SK-N-SH treated with all-trans-retinoic acid at 6 μM for 48 hours (cell line): ENCODE data around the gene GSE1.

ENCODE experiments used
- ATAC-seq: fragments of 200-7000 bp; cut with Tn5 transposase; 3 replicates; pipeline ENCODE4 v1.9.1; 2020; ENCODE audit warnings: mild to moderate bottlenecking, moderate library complexity
- ARNTL ChIP-seq: fragments of 450-650 bp; formaldehyde crosslinking; IDR thresholded peaks from 2 replicates; pipeline ENCODE4 v1.5.0; 2020; ENCODE audit warnings: low read depth, mild to moderate bottlenecking, moderate library complexity, borderline replicate concordance
- BACH2 ChIP-seq: fragments of 250-450 bp; sonication (Bioruptor Pico); IDR thresholded peaks from 2 replicates; pipeline ENCODE4 v1.9.0; 2021; ENCODE audit warnings: mild to moderate bottlenecking, borderline replicate concordance
- CREB5 ChIP-seq: fragments of 250-450 bp; sonication (Bioruptor Pico); IDR thresholded peaks from 2 replicates; pipeline ENCODE4 v1.5.1; 2020; ENCODE audit warnings: low read depth, mild to moderate bottlenecking, moderate library complexity
- CSDC2 ChIP-seq: fragments of 250-450 bp; sonication (Bioruptor Pico); IDR thresholded peaks from 2 replicates; pipeline ENCODE4 v1.5.0; 2020; ENCODE audit warnings: mild to moderate bottlenecking, moderate library complexity
- CSRNP3 ChIP-seq: fragments of 250-450 bp; sonication (Bioruptor Pico); IDR thresholded peaks from 2 replicates; pipeline ENCODE4 v1.5.1; 2021; ENCODE audit warnings: mild to moderate bottlenecking, moderate library complexity
- ESRRG ChIP-seq: fragments of 250-450 bp; sonication (Bioruptor Pico); IDR thresholded peaks from 2 replicates; pipeline ENCODE4 v1.6.1; 2021; ENCODE audit warnings: mild to moderate bottlenecking
- GLIS3 ChIP-seq: fragments of 250-450 bp; sonication (Bioruptor Pico); IDR thresholded peaks from 2 replicates; pipeline ENCODE4 v1.5.0; 2020; ENCODE audit warnings: mild to moderate bottlenecking, moderate library complexity
- ISL1 ChIP-seq: fragments of 250-450 bp; sonication (Bioruptor Pico); IDR thresholded peaks from 2 replicates; pipeline ENCODE4 v2.1.2; 2022; ENCODE audit warnings: mild to moderate bottlenecking, moderate library complexity
- OSR1 ChIP-seq: fragments of 250-450 bp; sonication (Bioruptor Pico); IDR thresholded peaks from 2 replicates; pipeline ENCODE4 v1.8.0; 2022; ENCODE audit warnings: moderate library complexity, mild to moderate bottlenecking, inconsistent platforms
- PATZ1 ChIP-seq: fragments of 250-450 bp; sonication (Bioruptor Pico); IDR thresholded peaks from 2 replicates; pipeline ENCODE4 v1.8.0; 2020; ENCODE audit warnings: mild to moderate bottlenecking, moderate library complexity, borderline replicate concordance
- POU6F1 ChIP-seq: fragments of 250-450 bp; sonication (Bioruptor Pico); IDR thresholded peaks from 2 replicates; pipeline ENCODE4 v1.8.0; 2021; ENCODE audit warnings: low read depth, mild to moderate bottlenecking, moderate library complexity, borderline replicate concordance
- PPARA ChIP-seq: fragments of 250-450 bp; sonication (Bioruptor Pico); IDR thresholded peaks from 2 replicates; pipeline ENCODE4 v1.5.0; 2020; ENCODE audit warnings: mild to moderate bottlenecking, borderline replicate concordance
- RARB ChIP-seq: fragments of 250-450 bp; sonication (Bioruptor Pico); IDR thresholded peaks from 2 replicates; pipeline ENCODE4 v1.8.0; 2021; ENCODE audit warnings: mild to moderate bottlenecking, moderate library complexity
- SNAI2 ChIP-seq: fragments of 250-450 bp; sonication (Bioruptor Pico); IDR thresholded peaks from 2 replicates; pipeline ENCODE4 v1.5.0; 2020; ENCODE audit warnings: mild to moderate bottlenecking, moderate library complexity
- TCF4 ChIP-seq: fragments of 250-450 bp; sonication (Bioruptor Pico); IDR thresholded peaks from 2 replicates; pipeline ENCODE4 v1.8.0; 2021; ENCODE audit warnings: mild to moderate bottlenecking, moderate library complexity, borderline replicate concordance
- TOX ChIP-seq: fragments of 250-450 bp; sonication (Bioruptor Pico); IDR thresholded peaks from 2 replicates; pipeline ENCODE4 v1.8.0; 2021; ENCODE audit warnings: mild to moderate bottlenecking, moderate library complexity, borderline replicate concordance
- TSHZ2 ChIP-seq: fragments of 250-450 bp; sonication (Bioruptor Pico); IDR thresholded peaks from 2 replicates; pipeline ENCODE4 v1.5.0; 2020; ENCODE audit warnings: mild to moderate bottlenecking, moderate library complexity
- ZC3H10 ChIP-seq: fragments of 250-450 bp; sonication (Bioruptor Pico); IDR thresholded peaks from 2 replicates; pipeline ENCODE4 v1.5.1; 2021; ENCODE audit warnings: mild to moderate bottlenecking, moderate library complexity
- ZFP3 ChIP-seq: fragments of 250-450 bp; sonication (Bioruptor Pico); IDR thresholded peaks from 2 replicates; pipeline ENCODE4 v1.5.0; 2020; ENCODE audit warnings: mild to moderate bottlenecking, moderate library complexity
- ZFP30 ChIP-seq: fragments of 450-650 bp; formaldehyde crosslinking; IDR thresholded peaks from 2 replicates; pipeline ENCODE4 v1.5.0; 2022; ENCODE audit warnings: mild to moderate bottlenecking, moderate library complexity
- ZNF565 ChIP-seq: fragments of 450-650 bp; formaldehyde crosslinking; conservative IDR thresholded peaks from 2 replicates; pipeline ENCODE4 v1.5.0; 2020; ENCODE audit warnings: low read depth, mild to moderate bottlenecking, moderate library complexity
- ZNF70 ChIP-seq: fragments of 450-650 bp; formaldehyde crosslinking; IDR thresholded peaks from 2 replicates; pipeline ENCODE4 v1.5.0; 2020; ENCODE audit warnings: mild to moderate bottlenecking, moderate library complexity
- ZNF8 ChIP-seq: fragments of 450-650 bp; formaldehyde crosslinking; IDR thresholded peaks from 2 replicates; pipeline ENCODE4 v1.5.0; 2020; ENCODE audit warnings: mild to moderate bottlenecking, moderate library complexity

GSE1 gene

GRCh38 chr16:85715169-85716021 lies 102.3 kb downstream of the GSE1 start:
- TF ChIP-seq ZNF565 (CRISPR knock-in tag) (no peak), GLIS3 (no peak), BACH2 (CRISPR knock-in tag) (no peak), CSDC2 (no peak), ESRRG (CRISPR knock-in tag) (no peak), RARB (CRISPR knock-in tag) (no peak), PPARA (CRISPR knock-in tag) (no peak), ZFP30 (CRISPR knock-in tag) (no peak), CSRNP3 (CRISPR knock-in tag) (no peak), TSHZ2 (CRISPR knock-in tag) (no peak), POU6F1 (no peak), TCF4 (no peak), ZFP3 (no peak), PATZ1 (CRISPR knock-in tag) (no peak), SNAI2 (CRISPR knock-in tag) (no peak), ISL1 (no peak), CREB5 (no peak), ZNF8 (CRISPR knock-in tag) (no peak), OSR1 (CRISPR knock-in tag) (no peak)
- TF ChIP-seq, all 23 proteins: peak for 0
- no peak for ATAC-seq

GRCh38 chr16:85716022-85716679 lies 103.0 kb downstream of the GSE1 start:
- ATAC-seq = no peak
- TF ChIP-seq ZNF565 (CRISPR knock-in tag) = no peak
- TF ChIP-seq ZNF70 (CRISPR knock-in tag) = no peak
- no peak for TF ChIP-seq CREB5
- no peak for TF ChIP-seq ZFP30 (CRISPR knock-in tag)
- no peak for TF ChIP-seq TOX
- no peak for TF ChIP-seq ZFP3
- TF ChIP-seq ZNF8 (CRISPR knock-in tag) = no peak
- TF ChIP-seq POU6F1 = no peak
- no peak for TF ChIP-seq PATZ1 (CRISPR knock-in tag)
- TF ChIP-seq RARB (CRISPR knock-in tag) = no peak
- no peak for TF ChIP-seq CSDC2
- no peak for TF ChIP-seq ZC3H10 (CRISPR knock-in tag)
- TF ChIP-seq OSR1 (CRISPR knock-in tag) = no peak
- no peak for TF ChIP-seq PPARA (CRISPR knock-in tag)
- no peak for TF ChIP-seq ISL1
- no peak for TF ChIP-seq SNAI2 (CRISPR knock-in tag)
- TF ChIP-seq BACH2 (CRISPR knock-in tag) = no peak
- no peak for TF ChIP-seq ESRRG (CRISPR knock-in tag)
- TF ChIP-seq ARNTL = no peak
